ENCODE results near the gene MIEN1.

GRCh38 chr17:39755554-39756379 is 25.4 kb upstream of the MIEN1 start:
- TF ChIP-seq CTCF (IDR thresholded peaks at IDR 0.05) = no peak
- TF ChIP-seq POLR2A (IDR thresholded peaks at IDR 0.05) = no peak

Measured in transverse colon (tissue), 3 donors.